K562 (cell line): ENCODE results near the gene GPER1. TPM values are rescaled to one million over a fixed set of nuclear protein-coding genes. Genes with fewer than 3 reads are reported as not detected.

Experiments used
- CREB1 ChIP-seq, 2 experiments: sonication (generic) in 1 of 2; formaldehyde crosslinking in 1 of 2; IDR thresholded peaks; 2 replicates each; pipeline versions ENCODE4 v1.6.1 to v1.8.0; 2012 to 2022; ENCODE audit warnings: inconsistent platforms in 1 of 2, mild to moderate bottlenecking in 1 of 2, missing genetic modification reagents in 1 of 2, moderate library complexity in 1 of 2
- E2F4 ChIP-seq: sonication (generic); formaldehyde crosslinking; IDR thresholded peaks from 2 replicates; pipeline ENCODE4 v1.8.0; 2022; ENCODE audit warnings: mild to moderate bottlenecking, low read depth, missing genetic modification reagents
- FOXA3 ChIP-seq, 2 experiments: fragments of 450-650 bp in 1 of 2; sonication (generic) in 1 of 2; formaldehyde crosslinking; IDR thresholded peaks in 1 of 2; conservative IDR thresholded peaks in 1 of 2; 2 replicates each; pipeline versions ENCODE4 v1.4.0 to v1.8.0; 2020 to 2022; ENCODE audit warnings: mild to moderate bottlenecking in 2 of 2, missing genetic modification reagents in 1 of 2
- HIVEP1 ChIP-seq: fragments of 250-450 bp; sonication (Bioruptor Pico); IDR thresholded peaks from 2 replicates; pipeline ENCODE4 v1.4.0; 2020; ENCODE audit warnings: mild to moderate bottlenecking
- HMG20B ChIP-seq: fragments of 250-450 bp; sonication (Bioruptor Pico); IDR thresholded peaks from 2 replicates; pipeline ENCODE4 v1.5.0; 2021; ENCODE audit warnings: mild to moderate bottlenecking
- MXD1 ChIP-seq: fragments of 250-450 bp; sonication (Bioruptor Pico); IDR thresholded peaks from 2 replicates; pipeline ENCODE4 v1.8.0; 2021; ENCODE audit warnings: borderline replicate concordance, mild to moderate bottlenecking, moderate library complexity; ENCODE audit not compliant: poor library complexity, severe bottlenecking
- NCOR1 ChIP-seq: fragments of 450-650 bp; IDR thresholded peaks from 2 replicates; pipeline ENCODE4 v1.6.1; 2016; ENCODE audit warnings: mild to moderate bottlenecking, moderate library complexity
- NKRF ChIP-seq: fragments of 450-650 bp; IDR thresholded peaks from 2 replicates; pipeline ENCODE4 v1.6.1; 2016; ENCODE audit warnings: borderline replicate concordance
- PTTG1 ChIP-seq: fragments of 450-650 bp; IDR thresholded peaks from 2 replicates; pipeline ENCODE4 v1.6.1; 2016; ENCODE audit warnings: low read depth, mild to moderate bottlenecking, missing genetic modification characterization, missing compliant biosample characterization
- PYGO2 ChIP-seq: fragments of 450-650 bp; IDR thresholded peaks from 2 replicates; pipeline ENCODE4 v1.6.1; 2016; ENCODE audit warnings: mild to moderate bottlenecking, missing genetic modification characterization, moderate library complexity, missing compliant biosample characterization
- SRF ChIP-seq, 2 experiments: fragments of 250-450, 450-650 bp in 1 of 2; sonication (Bioruptor Pico) in 1 of 2; sonication (generic) in 1 of 2; formaldehyde crosslinking; IDR thresholded peaks; 2 replicates each; pipeline versions ENCODE4 v1.5.0 to v1.5.1; 2020 to 2022; ENCODE audit warnings: mild to moderate bottlenecking in 1 of 2, missing genetic modification reagents in 1 of 2
- TEAD1 ChIP-seq, 2 experiments: fragments of 450-650 bp in 1 of 2; sonication (generic) in 1 of 2; formaldehyde crosslinking; IDR thresholded peaks; 2 replicates each; pipeline versions ENCODE4 v1.4.0 to v1.8.0; 2020 to 2022; ENCODE audit warnings: mild to moderate bottlenecking in 2 of 2, missing genetic modification reagents in 1 of 2
- TFE3 ChIP-seq: fragments of 450-650 bp; formaldehyde crosslinking; IDR thresholded peaks from 2 replicates; pipeline ENCODE4 v1.4.0; 2020; ENCODE audit warnings: mild to moderate bottlenecking, mixed read lengths
- VEZF1 ChIP-seq: fragments of 200-800 bp; sonication (Bioruptor generic); IDR thresholded peaks from 2 replicates; pipeline ENCODE4 v1.6.1; 2017; ENCODE audit warnings: missing genetic modification characterization, missing compliant biosample characterization
- ZBTB2 ChIP-seq: fragments of 450-650 bp; IDR thresholded peaks from 2 replicates; pipeline ENCODE4 v1.6.1; 2016; ENCODE audit warnings: antibody characterized with exemption
- ZNF277 ChIP-seq: fragments of 250-450 bp; sonication (Bioruptor Pico); IDR thresholded peaks from 2 replicates; pipeline ENCODE4 v1.8.0; 2022; ENCODE audit warnings: inconsistent platforms, mild to moderate bottlenecking, moderate library complexity, borderline replicate concordance
- polyA plus RNA-seq, 8 experiments: library from polyadenylated mRNA; depleted of rRNA in 4 of 8; stranded (reverse) in 5 of 8; unstranded in 3 of 8; fragments of >200 nt; fragmentation: Nextera tagmentation in 2 of 8; fragmentation: Illumina TruSeq in 1 of 8; extraction: Ambion mirVana in 2 of 8; extraction: Trizol in 1 of 8; gene quantifications; 2 replicates each; pipeline versions ENCODE4 v1.2.1 to v1.2.3, GENCODE V29; 2011 to 2014; ENCODE audit warnings: inconsistent platforms in 1 of 8, missing spikeins in 1 of 8
- total RNA-seq, 7 experiments: library from RNA; depleted of rRNA in 6 of 7; stranded (reverse); fragments of >200 nt in 6 of 7; fragmentation: Illumina TruSeq in 2 of 7; extraction: Trizol in 2 of 7; gene quantifications; 2 replicates each; pipeline versions ENCODE4 v1.2.1 to v1.2.3, GENCODE V29; 2011 to 2021; ENCODE audit warnings: low replicate concordance in 1 of 7

Gene GPER1
- total and polyA plus RNA-seq, 9 of the 15 experiments (the other 6 are each of a cell fraction or from before 2014, with no cell fraction given), result 0.04 to 0.09 (median 0.08) TPM; not detected in 6

- 0 out of 2 replicates have a peak, but pooled peaks have one; percentile 20 for TF ChIP-seq NKRF
- TF ChIP-seq HMG20B (CRISPR knock-in tag), result no peak
- no peak for TF ChIP-seq PYGO2 (tag)
- TF ChIP-seq HIVEP1 (CRISPR knock-in tag), result no peak
- no peak for TF ChIP-seq NCOR1
- peak; percentile 90 for TF ChIP-seq ZBTB2
- no peak for TF ChIP-seq E2F4 (CRISPR knock-in tag)
- TF ChIP-seq PTTG1 (tag), result no peak
- no peak for TF ChIP-seq TFE3 (CRISPR knock-in tag)
- no peak for TF ChIP-seq TEAD1 (CRISPR knock-in tag; IDR thresholded peaks at IDR 0.05)
- TF ChIP-seq FOXA3 (CRISPR knock-in tag; conservative IDR thresholded peaks at IDR 0.05 in 1 of 2, IDR thresholded peaks at IDR 0.05 in 1 of 2), result peak in 1 of 2 experiments; percentile 74; a peak in 2 of 4 replicates
- TF ChIP-seq MXD1 (CRISPR knock-in tag), result no peak
- TF ChIP-seq CREB1 (IDR thresholded peaks at IDR 0.05), result no peak
- TF ChIP-seq CREB1 (CRISPR knock-in tag; IDR thresholded peaks at IDR 0.05), result peak; percentile 24; the same call in 1 of the 2 replicates
- peak in 1 of 2 experiments; percentile 88; a peak in 2 of 4 replicates for TF ChIP-seq SRF (CRISPR knock-in tag; IDR thresholded peaks at IDR 0.05)
- peak; percentile 82 for TF ChIP-seq VEZF1 (CRISPR knock-in tag)
- TF ChIP-seq ZNF277, result no peak
Measured at GRCh38 chr7:1054861-1055450, 33.0 kb upstream of the GPER1 start (continued).
